HCT116 (cell line): ENCODE measurements around the gene STARD4. TPM values are rescaled to one million over a fixed set of nuclear protein-coding genes. Genes with fewer than 3 reads are reported as not detected.

Experiments
- ATAC-seq: fragments of 200-7000 bp; cut with Tn5 transposase; 2 replicates; pipeline ENCODE4 v1.9.1; 2020; ENCODE audit warnings: mild to moderate bottlenecking, moderate library complexity
- BruUV-seq: library from RNA; stranded (reverse); fragments of 400-500 nt; replicated peaks from 2 replicates; lab custom pipeline; 2021; lab: Mats Ljungman, UMichigan
- CTCF ChIA-PET: fragments of 300-600 bp; sonication (Branson Sonifier 250); formaldehyde crosslinking; loops from one replicate; lab custom pipeline; 2021; ENCODE audit warnings: antibody characterized with exemption; lab: Charles Lee
- POLR2A ChIA-PET: fragments of 300-600, 350-600 bp; sonication (Branson Sonifier 250); formaldehyde crosslinking; loops from one replicate; lab custom pipeline; 2021; ENCODE audit warnings: antibody characterized with exemption; lab: Charles Lee
- RAD21 ChIA-PET, 2 experiments: fragments of 300-600 bp; sonication (Branson Sonifier 250); formaldehyde crosslinking; loops; one replicate each; lab custom pipeline; 2023; ENCODE audit warnings: low total read pairs in 2 of 2; ENCODE audit not compliant: uncharacterized antibody in 2 of 2, unreplicated experiment in 2 of 2, low non-redundant PET in 1 of 2; lab: Charles Lee
- DNase-seq: peaks from one replicate; pipeline ENCODE4 v3.0.0-alpha.2; 2010; ENCODE audit warnings: low read depth, low spot score
- H2AFZ ChIP-seq: fragments of 200-600 bp; shearing (Covaris generic), sonication (generic); 2 replicates; pipeline ENCODE4 v1.6.1; 2017; ENCODE audit warnings: low read depth, mixed run types, mixed read lengths, antibody characterized with exemption, low read length; ENCODE audit not compliant: poor library complexity, severe bottlenecking
- H3K27ac ChIP-seq: 2 replicates; pipeline ENCODE4 v1.5.1; 2012; ENCODE audit warnings: low read depth, low read length
- H3K27me3 ChIP-seq: fragments of 200-600 bp; sonication (generic); 2 replicates; pipeline ENCODE4 v1.6.1; 2016; ENCODE audit warnings: mixed run types, low read length, mixed read lengths; ENCODE audit not compliant: insufficient read depth
- H3K36me3 ChIP-seq, 2 experiments: fragments of 200-500 bp in 1 of 2; fragments of 200-600 bp in 1 of 2; sonication (Bioruptor generic) in 1 of 2; sonication (generic) in 1 of 2; 2 replicates each; pipeline versions ENCODE4 v1.5.1 to v1.6.1; 2014 to 2016; ENCODE audit warnings: low read length in 2 of 2, inconsistent platforms in 1 of 2, mixed read lengths in 1 of 2, mixed run types in 1 of 2; ENCODE audit not compliant: insufficient read depth in 2 of 2, control insufficient read depth in 1 of 2
- H3K4me1 ChIP-seq, 2 experiments: fragments of 200-600 bp in 1 of 2; sonication (generic) in 1 of 2; 2 replicates each; pipeline versions ENCODE4 v1.5.1 to v1.6.1; 2012 to 2017; ENCODE audit warnings: low read length in 2 of 2, inconsistent platforms in 1 of 2, mild to moderate bottlenecking in 1 of 2, mixed read lengths in 1 of 2, mixed run types in 1 of 2, moderate library complexity in 1 of 2; ENCODE audit not compliant: insufficient read depth in 2 of 2, control insufficient read depth in 1 of 2
- H3K4me2 ChIP-seq: fragments of 200-600 bp; sonication (generic); 2 replicates; pipeline ENCODE4 v1.6.1; 2017; ENCODE audit warnings: mixed run types, low read length, mixed read lengths
- H3K4me3 ChIP-seq, 2 experiments: fragments of 200-600 bp in 1 of 2; sonication (generic) in 1 of 2; replicated peaks in 1 of 2; 2 replicates each; pipeline ENCODE4 v1.5.1; 2011 to 2016; ENCODE audit warnings: low read length in 2 of 2, control low read depth in 1 of 2, low read depth in 1 of 2, mild to moderate bottlenecking in 1 of 2, mixed read lengths in 1 of 2, mixed run types in 1 of 2
- H3K79me2 ChIP-seq: fragments of 200-600 bp; sonication (generic); 2 replicates; pipeline ENCODE4 v1.6.1; 2017; ENCODE audit warnings: mild to moderate bottlenecking, mixed run types, low read length, moderate library complexity, mixed read lengths; ENCODE audit not compliant: insufficient read depth
- H3K9ac ChIP-seq: fragments of 200-600 bp; sonication (generic); 2 replicates; pipeline ENCODE4 v1.6.1; 2016; ENCODE audit warnings: low read length, mixed read lengths
- H3K9me2 ChIP-seq: fragments of 200-600 bp; sonication (generic), shearing (Covaris generic); 2 replicates; pipeline ENCODE4 v1.6.1; 2017; ENCODE audit warnings: mixed run types, mild to moderate bottlenecking, moderate library complexity; ENCODE audit not compliant: insufficient read depth
- H3K9me3 ChIP-seq, 2 experiments: fragments of 200-500 bp in 1 of 2; fragments of 200-600 bp in 1 of 2; sonication (Bioruptor generic) in 1 of 2; sonication (generic) in 1 of 2; 2 replicates each; pipeline ENCODE4 v1.6.1; 2014 to 2017; ENCODE audit warnings: low read length in 2 of 2, mixed read lengths in 2 of 2, inconsistent platforms in 1 of 2, low read depth in 1 of 2, mild to moderate bottlenecking in 1 of 2, mixed run types in 1 of 2, moderate library complexity in 1 of 2; ENCODE audit not compliant: control insufficient read depth in 1 of 2, insufficient read depth in 1 of 2
- H4K20me1 ChIP-seq: fragments of 200-600 bp; sonication (generic), shearing (Covaris generic); 2 replicates; pipeline ENCODE4 v1.6.1; 2017; ENCODE audit warnings: mixed run types, mild to moderate bottlenecking, moderate library complexity; ENCODE audit not compliant: insufficient read depth
- CEBPB ChIP-seq: IDR thresholded peaks from 2 replicates; pipeline ENCODE4 v1.6.1; 2012; ENCODE audit warnings: low read depth
- CTCF ChIP-seq, 3 experiments: fragments of 200-600 bp in 1 of 3; sonication (generic) in 1 of 3; IDR thresholded peaks in 2 of 3; conservative IDR thresholded peaks in 1 of 3; 2 replicates each; pipeline ENCODE4 v1.5.1; 2012 to 2017; ENCODE audit warnings: low read depth in 2 of 3, low read length in 2 of 3, antibody characterized with exemption in 1 of 3, borderline replicate concordance in 1 of 3, control low read depth in 1 of 3, mild to moderate bottlenecking in 1 of 3, mixed read lengths in 1 of 3, mixed run types in 1 of 3, moderate library complexity in 1 of 3; ENCODE audit not compliant: insufficient read depth in 1 of 3
- EZH2 ChIP-seq: fragments of 200-600 bp; sonication (generic); IDR thresholded peaks from 2 replicates; pipeline ENCODE4 v1.6.1; 2017; ENCODE audit warnings: antibody characterized with exemption, mixed run types
- FOSL1 ChIP-seq: IDR thresholded peaks from 2 replicates; pipeline ENCODE4 v1.6.1; 2012; ENCODE audit warnings: low read depth
- JUND ChIP-seq: IDR thresholded peaks from 2 replicates; pipeline ENCODE4 v1.6.1; 2012
- MAX ChIP-seq: IDR thresholded peaks from 2 replicates; pipeline ENCODE4 v1.6.1; 2012
- POLR2A ChIP-seq: IDR thresholded peaks from 2 replicates; pipeline ENCODE4 v1.7.0; 2011; ENCODE audit warnings: borderline replicate concordance; ENCODE audit not compliant: insufficient read depth, insufficient read length; ENCODE audit errors: extremely low read depth
- POLR2AphosphoS5 ChIP-seq: IDR thresholded peaks from 2 replicates; pipeline ENCODE4 v1.6.1; 2011; ENCODE audit warnings: mild to moderate bottlenecking, low read depth, low read length, moderate library complexity
- SP1 ChIP-seq: IDR thresholded peaks from 2 replicates; pipeline ENCODE4 v1.6.1; 2012; ENCODE audit warnings: low read depth
- TCF7L2 ChIP-seq: IDR thresholded peaks from 2 replicates; pipeline ENCODE4 v1.7.0; 2011; ENCODE audit warnings: borderline replicate concordance, inconsistent platforms; ENCODE audit not compliant: insufficient read depth, insufficient read length; ENCODE audit errors: extremely low read depth
- YY1 ChIP-seq: IDR thresholded peaks from 2 replicates; pipeline ENCODE4 v1.6.1; 2011; ENCODE audit warnings: low read length, low read depth, moderate library complexity, mild to moderate bottlenecking; ENCODE audit not compliant: insufficient replicate concordance; ENCODE audit errors: extremely low read depth
- ZBTB33 ChIP-seq: IDR thresholded peaks from 2 replicates; pipeline ENCODE4 v1.6.1; 2011; ENCODE audit warnings: mild to moderate bottlenecking, low read length, moderate library complexity; ENCODE audit not compliant: insufficient replicate concordance; ENCODE audit errors: extremely low read depth
- intact Hi-C: fragments of 100-400 bp; cut with micrococcal nuclease; formaldehyde crosslinking; loops from 2 replicates; pipeline ENCODE4 v1.10.0; 2022
- total RNA-seq: library from RNA; stranded (reverse); gene quantifications from one replicate; pipeline ENCODE4 v1.2.1, GENCODE V29; 2021; ENCODE audit not compliant: unreplicated experiment

Gene STARD4
- total RNA-seq, 1 experiment from 2014 or later = 44.3 TPM

GRCh38 chr5:111532886-111533582, 20.7 kb upstream of the STARD4 start:
- intact Hi-C loops = loop anchor here (5.0 kb wide), 1 partner anchor 614 kb away; no protein-coding TSS in a partner anchor
- no peak for ATAC-seq
- no peak for TF ChIP-seq SP1
- no peak overlapping the region for H3K4me3 ChIP-seq
- CTCF ChIA-PET = interaction anchor here (3.9 kb wide), 1 partner anchor 17 kb away, joined by 16 read pairs; no protein-coding TSS in a partner anchor
- RAD21 ChIA-PET = no interaction called here
- no peaks in the 10 kb centered on the region for H3K9me3 ChIP-seq
- POLR2A ChIA-PET = no interaction called here
- H3K36me3 ChIP-seq = no peaks in the 10 kb centered on the region
- no peak overlapping the region for H2AFZ ChIP-seq
- H3K9ac ChIP-seq = no peak overlapping the region
- no peaks in the 10 kb centered on the region; the same call in 1 of the 2 replicates for H3K9me2 ChIP-seq
- H3K4me1 ChIP-seq = peaks cover 0 to 19% of the 10 kb centered on the region in 2 experiments; a peak in 3 of 4 replicates
- H4K20me1 ChIP-seq = no peaks in the 10 kb centered on the region
- no peak overlapping the region for H3K4me2 ChIP-seq
- H3K27me3 ChIP-seq = no peaks in the 10 kb centered on the region
- no peaks in the 10 kb centered on the region for H3K79me2 ChIP-seq
- H3K27ac ChIP-seq = no peak overlapping the region
- no TSS peak for BruUV-seq
- no peak for DNase-seq

GRCh38 chr5:111530298-111530740, 18.0 kb upstream of the STARD4 start:
- no peaks in the 10 kb centered on the region for H4K20me1 ChIP-seq
- H3K36me3 ChIP-seq = no peaks in the 10 kb centered on the region
- peak; percentile 97 for ATAC-seq
- intact Hi-C loops = loop anchor here (5.0 kb wide), 1 partner anchor 617 kb away; no protein-coding TSS in a partner anchor
- no peaks in the 10 kb centered on the region for H3K9me3 ChIP-seq
- ChIA-PET RAD21 (no interaction called here), CTCF (interaction anchor here (1.5 to 3.9 kb wide), 3 partner anchors 15 to 372 kb away, joined by 5 to 16 read pairs (median 13); no protein-coding TSS in a partner anchor), POLR2A (interaction anchor here (2.1 kb wide), 1 partner anchor 631 kb away, joined by 6 read pairs; no protein-coding TSS in a partner anchor)
- BruUV-seq = no TSS peak
- peak overlapping the region; percentile 7 to 31 for H3K4me3 ChIP-seq
- no peaks in the 10 kb centered on the region for H3K27me3 ChIP-seq
- H3K9ac ChIP-seq = no peak overlapping the region
- TF ChIP-seq CTCF (IDR thresholded peaks at IDR 0.05 in 2 of 3, conservative IDR thresholded peaks at IDR 0.05 in 1 of 3; ENCODE audit: borderline replicate concordance in 1 of 3, insufficient read depth in 1 of 3, low read depth in 2 of 3, low read length in 2 of 3) (no peak), SP1 (peak; percentile 13; the same call in 1 of the 2 replicates), EZH2 (no peak), TCF7L2 (peak; percentile 92), YY1 (peak; percentile 47), POLR2AphosphoS5 (peak; percentile 49; the same call in 1 of the 2 replicates), ZBTB33 (peak; percentile 19), FOSL1 (peak; percentile 59), JUND (peak; percentile 66), POLR2A (peak; percentile 37), CEBPB (no peak), MAX (peak; percentile 69; the same call in 1 of the 2 replicates)
- TF ChIP-seq, all 23 proteins: peak for 9
- H2AFZ ChIP-seq = peak overlapping the region; percentile 79
- peak overlapping the region; percentile 49 for H3K27ac ChIP-seq
- H3K9me2 ChIP-seq = no peaks in the 10 kb centered on the region; the same call in 1 of the 2 replicates
- H3K4me2 ChIP-seq = peak overlapping the region; percentile 57
- DNase-seq = peak; percentile 61
- H3K79me2 ChIP-seq = no peaks in the 10 kb centered on the region
- H3K4me1 ChIP-seq = peaks cover 0 to 19% of the 10 kb centered on the region in 2 experiments; a peak in 3 of 4 replicates
